GM12878 (cell line): ENCODE results near the gene SLC6A11. TPM values are rescaled to one million over a fixed set of nuclear protein-coding genes. Genes with fewer than 3 reads are reported as not detected.

ENCODE experiments used
- ATAC-seq: fragments of 200-7000 bp; cut with Tn5 transposase; 3 replicates; pipeline ENCODE4 v1.9.1; 2020; ENCODE audit warnings: mild to moderate bottlenecking, moderate library complexity
- BruUV-seq: library from RNA; stranded (reverse); fragments of 400-500 nt; replicated peaks from 2 replicates; lab custom pipeline; 2021; lab: Mats Ljungman, UMichigan
- CTCF ChIA-PET: fragments of 300-600 bp; sonication (Branson Sonifier 250); formaldehyde crosslinking; extraction: SDS; loops from one replicate; lab custom pipeline; 2021; ENCODE audit warnings: inconsistent platforms; lab: Yijun Ruan, JAX
- POLR2A ChIA-PET: fragments of 350-600 bp; formaldehyde crosslinking; extraction: SDS; loops from one replicate; lab custom pipeline; 2021; ENCODE audit warnings: inconsistent platforms; lab: Charles Lee
- RAD21 ChIA-PET: fragments of 300-600 bp; sonication (Branson Sonifier 250); formaldehyde crosslinking; loops from one replicate; lab custom pipeline; 2023; ENCODE audit warnings: antibody characterized with exemption; ENCODE audit not compliant: unreplicated experiment; lab: Charles Lee
- SMC1A ChIA-PET: fragments of 300-600 bp; sonication (Branson Sonifier 250); formaldehyde crosslinking; loops from one replicate; lab custom pipeline; 2023; ENCODE audit not compliant: unreplicated experiment, uncharacterized antibody; lab: Charles Lee
- DNase-seq: peaks from one replicate; pipeline ENCODE4 v3.0.0-alpha.2; 2011; ENCODE audit warnings: low read depth, low spot score
- FAIRE-seq: peaks from 3 replicates; lab custom pipeline; 2011; peaks lifted over from hg19 to GRCh38; lab: Jason Lieb, UNC
- H2AFZ ChIP-seq: 2 replicates; pipeline ENCODE4 v1.6.0; 2011; ENCODE audit warnings: low read depth, low read length, control low read depth; ENCODE audit not compliant: control insufficient read depth
- H3K27ac ChIP-seq: 2 replicates; pipeline ENCODE4 v1.5.1; 2011; ENCODE audit warnings: control low read depth; ENCODE audit not compliant: control insufficient read depth, insufficient read depth
- H3K27me3 ChIP-seq, 2 experiments: replicated peaks in 1 of 2; 2 replicates each; pipeline versions ENCODE4 v1.6.0 to v1.6.1; 2011; ENCODE audit warnings: low read length in 1 of 2; ENCODE audit not compliant: control insufficient read depth in 2 of 2, insufficient read depth in 2 of 2
- H3K36me3 ChIP-seq, 2 experiments: 2 replicates each; pipeline ENCODE4 v1.5.1; 2011; ENCODE audit warnings: low read length in 1 of 2; ENCODE audit not compliant: control insufficient read depth in 2 of 2, insufficient read depth in 2 of 2
- H3K4me1 ChIP-seq: 2 replicates; pipeline ENCODE4 v1.6.1; 2011; ENCODE audit warnings: mild to moderate bottlenecking, low read length, moderate library complexity, mixed read lengths; ENCODE audit not compliant: control insufficient read depth, insufficient read depth
- H3K4me2 ChIP-seq: 2 replicates; pipeline ENCODE4 v1.6.0; 2011; ENCODE audit warnings: control low read depth; ENCODE audit not compliant: control insufficient read depth, insufficient read depth
- H3K4me3 ChIP-seq: fragments of 200-600 bp; sonication (generic); 2 replicates; pipeline ENCODE4 v1.5.1; 2016
- H3K79me2 ChIP-seq: 2 replicates; pipeline ENCODE4 v1.6.0; 2011; ENCODE audit warnings: low read length; ENCODE audit not compliant: control insufficient read depth, insufficient read depth
- H3K9ac ChIP-seq: 2 replicates; pipeline ENCODE4 v1.8.0; 2011; ENCODE audit warnings: low read length, control low read depth, mixed read lengths; ENCODE audit not compliant: control insufficient read depth, insufficient read depth
- H3K9me3 ChIP-seq: replicated peaks from 3 replicates; pipeline ENCODE4 v1.5.1; 2011; ENCODE audit warnings: mild to moderate bottlenecking, low read length; ENCODE audit not compliant: control insufficient read depth, insufficient read depth
- H4K20me1 ChIP-seq: 2 replicates; pipeline ENCODE4 v1.6.0; 2011; ENCODE audit not compliant: control insufficient read depth, insufficient read depth
- FOS ChIP-seq: IDR thresholded peaks from 3 replicates; pipeline ENCODE4 v1.6.1; 2011; ENCODE audit warnings: borderline replicate concordance; ENCODE audit not compliant: insufficient read length; ENCODE audit errors: extremely low read depth
- HDGF ChIP-seq: fragments of 450-650 bp; IDR thresholded peaks from 2 replicates; pipeline ENCODE4 v1.6.1; 2016; ENCODE audit warnings: antibody characterized with exemption
- IKZF1 ChIP-seq: fragments of 450-650 bp; conservative IDR thresholded peaks from 2 replicates; pipeline ENCODE4 v1.6.1; 2017; ENCODE audit warnings: antibody characterized with exemption, mild to moderate bottlenecking
- LARP7 ChIP-seq: fragments of 450-650 bp; IDR thresholded peaks from 2 replicates; pipeline ENCODE4 v1.6.1; 2017; ENCODE audit warnings: mild to moderate bottlenecking
- MEF2B ChIP-seq: fragments of 450-650 bp; IDR thresholded peaks from 2 replicates; pipeline ENCODE4 v1.6.1; 2018; ENCODE audit warnings: mild to moderate bottlenecking, moderate library complexity; ENCODE audit not compliant: partially characterized antibody, poor library complexity, severe bottlenecking
- MTA3 ChIP-seq: IDR thresholded peaks from 2 replicates; pipeline ENCODE4 v1.6.1; 2012; ENCODE audit warnings: low read length, inconsistent platforms, borderline replicate concordance
- NFYB ChIP-seq: IDR thresholded peaks from 2 replicates; pipeline ENCODE4 v1.6.1; 2011; ENCODE audit warnings: low read depth, mild to moderate bottlenecking, low read length, improper control_type of control experiment, moderate library complexity; ENCODE audit not compliant: insufficient read depth
- PAX8 ChIP-seq: fragments of 450-650 bp; IDR thresholded peaks from 2 replicates; pipeline ENCODE4 v1.6.1; 2017; ENCODE audit warnings: mild to moderate bottlenecking, moderate library complexity
- POLR2A ChIP-seq: IDR thresholded peaks from 2 replicates; pipeline ENCODE4 v1.6.1; 2011; ENCODE audit warnings: low read depth, mild to moderate bottlenecking, low read length
- POLR2AphosphoS2 ChIP-seq: IDR thresholded peaks from 2 replicates; pipeline ENCODE4 v1.6.1; 2011; ENCODE audit warnings: low read depth, mild to moderate bottlenecking, low read length, improper control_type of control experiment, moderate library complexity
- RB1 ChIP-seq: fragments of 450-650 bp; formaldehyde crosslinking; IDR thresholded peaks from 2 replicates; pipeline ENCODE4 v1.6.1; 2017; ENCODE audit warnings: mild to moderate bottlenecking, borderline replicate concordance
- ZNF207 ChIP-seq: fragments of 450-650 bp; IDR thresholded peaks from 2 replicates; pipeline ENCODE4 v1.6.1; 2014; ENCODE audit warnings: antibody characterized with exemption, mild to moderate bottlenecking, borderline replicate concordance
- ZNF217 ChIP-seq: fragments of 450-650 bp; IDR thresholded peaks from 2 replicates; pipeline ENCODE4 v1.6.1; 2017; ENCODE audit warnings: antibody characterized with exemption, mild to moderate bottlenecking
- WGBS: methylation state at CpG from one replicate; pipeline ENCODE4 v1.1.6; 2016; ENCODE audit warnings: low lambda C conversion rate; ENCODE audit not compliant: insufficient replicate concordance, insufficient coverage; ENCODE audit errors: missing lambda C conversion rate; 5-methylcytosine and 5-hydroxymethylcytosine counted together
- in situ Hi-C: fragments of 300-500 bp; cut with MboI; formaldehyde crosslinking; loops from 9 replicates; pipeline ENCODE4 v1.14.3; 2018; ENCODE audit warnings: mixed read lengths
- intact Hi-C: fragments of 100-400 bp; cut with micrococcal nuclease; formaldehyde crosslinking; loops from one replicate; pipeline ENCODE4 v1.14.2; 2022; ENCODE audit not compliant: unreplicated experiment
- polyA plus RNA-seq, 11 experiments: library from polyadenylated mRNA; depleted of rRNA in 4 of 11; unstranded in 6 of 11; stranded (reverse) in 5 of 11; fragments of >200 nt; fragmentation: Nextera tagmentation in 4 of 11; fragmentation: Illumina TruSeq in 1 of 11; extraction: Ambion mirVana in 4 of 11; extraction: Trizol in 1 of 11; gene quantifications; 1 replicate in 1 of 11; 2 replicates in 10 of 11; pipeline versions ENCODE4 v1.2.1 to v1.2.3, GENCODE V29; 2011 to 2016; ENCODE audit warnings: inconsistent platforms in 2 of 11, missing spikeins in 2 of 11, low read depth in 1 of 11
- total RNA-seq, 4 experiments: library from RNA; depleted of rRNA in 3 of 4; stranded (reverse); fragments of >200 nt in 3 of 4; fragmentation: Illumina TruSeq in 1 of 4; extraction: Trizol in 1 of 4; gene quantifications; 2 replicates each; pipeline versions ENCODE4 v1.2.1 to v1.2.3, GENCODE V29; 2013 to 2021
- TF ChIP-seq, protein P1 (sequence below): fragments of 450-650 bp; IDR thresholded peaks from 2 replicates; pipeline ENCODE4 v1.6.1; 2016; ENCODE audit warnings: mild to moderate bottlenecking
- TF ChIP-seq, protein P2 (sequence below), 3 experiments: IDR thresholded peaks in 2 of 3; conservative IDR thresholded peaks in 1 of 3; 2 replicates each; pipeline ENCODE4 v1.5.1; 2011; ENCODE audit warnings: low read depth in 3 of 3, low read length in 3 of 3, mild to moderate bottlenecking in 3 of 3, control low read depth in 2 of 3, moderate library complexity in 2 of 3, inconsistent platforms in 1 of 3, mixed read lengths in 1 of 3; ENCODE audit not compliant: control insufficient read depth in 2 of 3, insufficient read depth in 1 of 3; ENCODE audit errors: extremely low read depth in 1 of 3
- TF ChIP-seq, protein P3 (sequence below): IDR thresholded peaks from 2 replicates; pipeline ENCODE4 v1.6.1; 2012; ENCODE audit warnings: low read depth, low read length, improper control_type of control experiment
- TF ChIP-seq, protein P4 (sequence below): IDR thresholded peaks from 2 replicates; pipeline ENCODE4 v1.6.1; 2012; ENCODE audit warnings: low read depth, low read length, improper control_type of control experiment

SLC6A11 gene
- total and polyA plus RNA-seq, 10 of the 15 experiments (the other 5 are each of a cell fraction or from before 2014, with no cell fraction given): not detected

DNA sequence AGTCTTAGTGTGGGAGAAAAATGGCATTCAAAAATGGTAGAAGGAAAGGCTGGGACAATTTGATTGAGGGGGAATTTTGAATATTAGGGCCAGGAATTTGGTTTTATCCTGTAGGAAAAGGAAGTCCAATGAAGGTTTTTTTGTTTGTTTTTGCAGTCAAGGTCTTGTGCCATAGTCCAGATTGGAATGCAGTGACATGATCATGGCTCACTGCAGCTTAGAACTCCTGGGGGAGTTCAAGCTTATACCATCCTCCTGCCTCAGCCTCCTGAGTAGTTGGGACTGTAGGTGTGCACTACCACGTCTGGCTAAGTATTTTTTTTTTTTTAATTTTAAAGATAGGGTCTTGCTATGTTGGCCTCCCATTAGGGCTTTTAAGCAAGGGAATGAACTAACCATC, 2.6 kb upstream of the SLC6A11 start:
- H4K20me1 ChIP-seq: no peaks in the 10 kb centered on the region
- CTCF ChIA-PET: no interaction called here

More for the DNA sequence above, 2.6 kb upstream of the SLC6A11 start:
- H3K9ac ChIP-seq: no peak overlapping the region
- POLR2A ChIA-PET: interaction anchor here (0.7 kb wide), 1 partner anchor 194 kb away, joined by 3 read pairs; no protein-coding TSS in a partner anchor
- SMC1A ChIA-PET: no interaction called here
- in situ Hi-C loops: no loop called here
- intact Hi-C loops: no loop called here
- TF ChIP-seq PAX8 (no peak), MEF2B (no peak), RB1 (no peak), LARP7 (no peak), ZNF217 (no peak), HDGF (no peak), ZNF207 (no peak), NFYB (no peak), IKZF1 (no peak), MTA3 (no peak), FOS (no peak), POLR2AphosphoS2 (no peak), POLR2A (no peak)
- TF ChIP-seq, protein P1, sequence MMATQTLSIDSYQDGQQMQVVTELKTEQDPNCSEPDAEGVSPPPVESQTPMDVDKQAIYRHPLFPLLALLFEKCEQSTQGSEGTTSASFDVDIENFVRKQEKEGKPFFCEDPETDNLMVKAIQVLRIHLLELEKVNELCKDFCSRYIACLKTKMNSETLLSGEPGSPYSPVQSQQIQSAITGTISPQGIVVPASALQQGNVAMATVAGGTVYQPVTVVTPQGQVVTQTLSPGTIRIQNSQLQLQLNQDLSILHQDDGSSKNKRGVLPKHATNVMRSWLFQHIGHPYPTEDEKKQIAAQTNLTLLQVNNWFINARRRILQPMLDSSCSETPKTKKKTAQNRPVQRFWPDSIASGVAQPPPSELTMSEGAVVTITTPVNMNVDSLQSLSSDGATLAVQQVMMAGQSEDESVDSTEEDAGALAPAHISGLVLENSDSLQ: no peak
- TF ChIP-seq, protein P2, sequence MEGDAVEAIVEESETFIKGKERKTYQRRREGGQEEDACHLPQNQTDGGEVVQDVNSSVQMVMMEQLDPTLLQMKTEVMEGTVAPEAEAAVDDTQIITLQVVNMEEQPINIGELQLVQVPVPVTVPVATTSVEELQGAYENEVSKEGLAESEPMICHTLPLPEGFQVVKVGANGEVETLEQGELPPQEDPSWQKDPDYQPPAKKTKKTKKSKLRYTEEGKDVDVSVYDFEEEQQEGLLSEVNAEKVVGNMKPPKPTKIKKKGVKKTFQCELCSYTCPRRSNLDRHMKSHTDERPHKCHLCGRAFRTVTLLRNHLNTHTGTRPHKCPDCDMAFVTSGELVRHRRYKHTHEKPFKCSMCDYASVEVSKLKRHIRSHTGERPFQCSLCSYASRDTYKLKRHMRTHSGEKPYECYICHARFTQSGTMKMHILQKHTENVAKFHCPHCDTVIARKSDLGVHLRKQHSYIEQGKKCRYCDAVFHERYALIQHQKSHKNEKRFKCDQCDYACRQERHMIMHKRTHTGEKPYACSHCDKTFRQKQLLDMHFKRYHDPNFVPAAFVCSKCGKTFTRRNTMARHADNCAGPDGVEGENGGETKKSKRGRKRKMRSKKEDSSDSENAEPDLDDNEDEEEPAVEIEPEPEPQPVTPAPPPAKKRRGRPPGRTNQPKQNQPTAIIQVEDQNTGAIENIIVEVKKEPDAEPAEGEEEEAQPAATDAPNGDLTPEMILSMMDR (IDR thresholded peaks at IDR 0.05 in 2 of 3, conservative IDR thresholded peaks at IDR 0.05 in 1 of 3; ENCODE audit: control insufficient read depth in 2 of 3, extremely low read depth in 1 of 3, insufficient read depth in 1 of 3, low read depth in 3 of 3, low read length in 3 of 3): no peak
- TF ChIP-seq, protein P3, sequence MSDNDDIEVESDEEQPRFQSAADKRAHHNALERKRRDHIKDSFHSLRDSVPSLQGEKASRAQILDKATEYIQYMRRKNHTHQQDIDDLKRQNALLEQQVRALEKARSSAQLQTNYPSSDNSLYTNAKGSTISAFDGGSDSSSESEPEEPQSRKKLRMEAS: no peak
- TF ChIP-seq, protein P4, sequence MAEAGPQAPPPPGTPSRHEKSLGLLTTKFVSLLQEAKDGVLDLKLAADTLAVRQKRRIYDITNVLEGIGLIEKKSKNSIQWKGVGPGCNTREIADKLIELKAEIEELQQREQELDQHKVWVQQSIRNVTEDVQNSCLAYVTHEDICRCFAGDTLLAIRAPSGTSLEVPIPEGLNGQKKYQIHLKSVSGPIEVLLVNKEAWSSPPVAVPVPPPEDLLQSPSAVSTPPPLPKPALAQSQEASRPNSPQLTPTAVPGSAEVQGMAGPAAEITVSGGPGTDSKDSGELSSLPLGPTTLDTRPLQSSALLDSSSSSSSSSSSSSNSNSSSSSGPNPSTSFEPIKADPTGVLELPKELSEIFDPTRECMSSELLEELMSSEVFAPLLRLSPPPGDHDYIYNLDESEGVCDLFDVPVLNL: no peak
- TF ChIP-seq, all 136 proteins: peak for 0
- Histone ChIP-seq H2AFZ (no peak overlapping the region), H3K4me2 (no peak overlapping the region), H3K9me3 (no peaks in the 10 kb centered on the region), H3K4me1 (no peaks in the 10 kb centered on the region), H3K79me2 (no peaks in the 10 kb centered on the region), H3K36me3 (no peaks in the 10 kb centered on the region), H3K4me3 (no peak overlapping the region), H3K27ac (no peak overlapping the region), H3K27me3 (peaks cover 0 to 3% of the 10 kb centered on the region in 2 experiments; a peak in 1 of 4 replicates)
- FAIRE-seq (no peak), DNase-seq (no peak), ATAC-seq (no peak)
- BruUV-seq: no TSS peak
- 0% methylated on average over 1 of the region's 1 CpG for WGBS
- RAD21 ChIA-PET: no interaction called here
